Vagina (tissue), 2 donors: ENCODE data around the gene DPP10.

ENCODE experiments used
- CTCF ChIP-seq, 3 experiments: fragments of 450-650 bp in 2 of 3; fragments of 200-600 bp in 1 of 3; sonication (generic) in 1 of 3; IDR thresholded peaks; one replicate each; pipeline ENCODE4 v1.5.1; 2017 to 2019; ENCODE audit warnings: antibody characterized with exemption in 3 of 3, mild to moderate bottlenecking in 2 of 3, moderate library complexity in 2 of 3
- POLR2AphosphoS5 ChIP-seq, 2 donors: sonication (generic); formaldehyde crosslinking; IDR thresholded peaks; one replicate each; pipeline ENCODE4 v1.9.0; 2017; ENCODE audit warnings: antibody characterized with exemption in 2 of 2, mild to moderate bottlenecking in 2 of 2, low read depth in 1 of 2; ENCODE audit not compliant: insufficient read depth in 1 of 2

- TF ChIP-seq CTCF (IDR thresholded peaks at IDR 0.05) (no peak), POLR2AphosphoS5 (IDR thresholded peaks at IDR 0.05; ENCODE audit: insufficient read depth in 1 of 2, low read depth in 1 of 2) (no peak)
These were observed 15.7 kb upstream of the DPP10 start for GRCh38 chr2:114426756-114427155.
